Amniotic epithelial cell (primary cell): Measurements from ENCODE around the gene WNK1.
"Not testable (repeated sequence)": the region's sequence is repeated elsewhere in the genome, so short reads cannot be mapped to it uniquely, and the experiment has no call there.

Experiments used
- DNase-seq: peaks from one replicate; pipeline ENCODE4 v3.0.0-alpha.2; 2010; ENCODE audit warnings: low read depth

WNK1 gene

DNA sequence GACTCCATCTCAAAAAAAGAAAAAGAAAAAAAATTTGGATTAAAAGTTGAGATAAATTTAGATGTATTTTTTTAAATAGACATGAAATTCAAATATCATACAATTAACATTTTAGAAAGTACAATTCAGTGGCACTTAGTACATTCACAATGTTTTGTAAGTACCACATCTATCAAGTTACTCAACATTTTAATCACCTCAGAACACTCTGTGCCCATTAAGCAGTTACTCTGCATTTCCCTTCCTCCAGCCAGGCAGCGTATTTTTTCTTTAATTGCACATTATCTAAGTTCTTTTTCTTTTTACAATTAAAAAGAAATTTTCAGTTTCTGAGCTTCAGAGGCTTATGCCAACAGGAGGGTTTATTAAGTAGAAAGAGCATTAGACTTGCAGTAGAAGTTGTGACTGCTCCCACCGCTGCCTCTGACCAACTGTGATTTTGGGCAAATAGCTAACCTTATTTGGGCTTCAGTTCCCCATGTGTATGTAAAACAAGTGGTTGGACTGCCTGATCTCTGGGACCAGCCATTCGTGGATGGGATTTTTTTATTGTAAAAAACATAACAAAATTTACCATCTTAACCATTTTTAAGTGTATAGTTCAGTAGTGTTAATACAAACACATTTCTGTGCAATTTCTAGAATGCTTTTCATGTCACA, 65.7 kb downstream of the WNK1 start:
- DNase-seq: peak; percentile 66

DNA sequence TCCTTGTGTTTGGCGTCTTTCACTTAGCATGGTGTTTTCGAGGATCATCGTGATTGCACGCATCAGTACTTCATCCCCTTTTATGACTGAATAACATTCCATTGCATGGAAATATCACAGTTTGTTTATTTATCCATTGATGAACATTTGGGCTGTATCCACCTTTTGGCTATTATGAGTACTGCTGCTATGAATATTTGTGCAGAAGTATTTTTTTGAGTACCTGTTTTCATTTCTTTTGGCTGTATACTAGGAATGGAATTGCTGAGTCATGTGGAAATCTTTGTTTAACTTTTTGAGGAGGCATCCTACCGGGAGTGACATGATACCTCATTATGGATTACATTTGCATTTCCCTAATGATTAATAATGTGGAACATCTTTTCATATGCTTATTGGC, 66.4 kb downstream of the WNK1 start:
- no peak for DNase-seq

DNA sequence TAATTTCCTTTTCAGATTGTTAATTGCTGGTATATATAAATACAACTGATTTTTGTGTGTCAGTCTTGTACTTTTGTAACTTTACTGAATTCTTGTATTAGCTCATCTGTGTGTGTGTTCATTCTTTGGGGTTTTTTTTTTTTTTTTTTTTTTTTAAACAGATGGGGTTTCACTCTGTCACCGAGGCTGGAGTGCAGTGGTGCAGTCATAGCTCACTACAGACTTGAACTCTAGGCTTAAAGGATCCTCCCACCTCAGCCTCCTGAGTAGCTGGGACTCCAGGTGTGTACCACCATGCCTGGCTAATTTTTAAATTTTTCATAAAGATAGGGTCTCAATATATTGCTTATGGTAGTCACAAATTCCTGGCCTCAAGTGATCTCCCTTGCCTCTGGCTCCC, 68.0 kb downstream of the WNK1 start:
- no peak for DNase-seq

DNA sequence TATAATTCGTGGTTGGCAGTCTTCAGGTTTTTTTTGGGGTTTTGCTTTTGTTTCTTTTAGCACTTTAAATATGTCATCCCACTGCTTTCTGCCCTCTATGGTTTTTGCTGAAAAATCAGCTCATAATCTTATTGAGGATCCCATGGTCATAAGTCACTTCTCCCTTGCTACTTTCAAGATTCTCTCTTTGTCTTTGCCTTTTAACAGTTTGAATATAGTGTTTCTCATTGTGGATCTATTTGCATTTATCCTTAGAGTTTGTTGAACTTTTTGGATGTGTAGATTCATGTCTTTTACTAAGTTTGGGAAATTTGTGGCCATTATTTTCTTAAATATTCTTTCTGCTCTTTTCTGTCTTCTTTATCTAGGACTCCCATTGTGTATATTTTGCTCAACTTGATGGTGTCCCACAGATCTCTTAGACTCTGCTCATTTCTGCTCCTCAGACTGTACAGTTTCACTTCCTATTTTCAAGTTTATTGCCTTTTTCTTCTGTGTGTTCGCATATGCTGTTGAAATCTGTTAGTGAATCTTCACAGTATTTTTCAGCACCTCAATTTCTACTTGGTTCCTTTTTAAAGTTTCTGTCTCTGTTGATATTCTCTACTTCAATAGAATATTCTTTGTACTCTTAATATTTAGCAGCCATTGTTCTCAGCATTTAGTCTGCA, 70.8 kb downstream of the WNK1 start:
- DNase-seq: no peak

DNA sequence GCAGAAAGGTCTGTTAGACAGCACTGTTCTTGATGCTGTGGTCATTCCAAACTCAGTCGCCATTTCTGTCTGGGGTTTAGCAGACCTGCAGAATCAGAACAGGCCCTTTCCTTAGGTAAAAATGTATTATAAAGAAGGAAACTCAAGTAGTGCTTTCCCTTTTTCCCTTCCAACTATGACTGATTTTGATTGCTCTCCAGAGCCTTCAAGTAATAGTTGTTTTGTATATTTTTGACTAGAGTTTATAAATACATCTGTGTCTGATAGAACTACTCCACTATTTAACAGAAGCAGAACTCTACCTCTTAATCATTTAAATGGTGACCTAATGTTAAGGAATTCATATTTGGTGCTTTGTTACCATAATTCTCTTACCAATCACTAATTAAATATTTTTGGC, 74.0 kb downstream of the WNK1 start:
- DNase-seq: no peak

DNA sequence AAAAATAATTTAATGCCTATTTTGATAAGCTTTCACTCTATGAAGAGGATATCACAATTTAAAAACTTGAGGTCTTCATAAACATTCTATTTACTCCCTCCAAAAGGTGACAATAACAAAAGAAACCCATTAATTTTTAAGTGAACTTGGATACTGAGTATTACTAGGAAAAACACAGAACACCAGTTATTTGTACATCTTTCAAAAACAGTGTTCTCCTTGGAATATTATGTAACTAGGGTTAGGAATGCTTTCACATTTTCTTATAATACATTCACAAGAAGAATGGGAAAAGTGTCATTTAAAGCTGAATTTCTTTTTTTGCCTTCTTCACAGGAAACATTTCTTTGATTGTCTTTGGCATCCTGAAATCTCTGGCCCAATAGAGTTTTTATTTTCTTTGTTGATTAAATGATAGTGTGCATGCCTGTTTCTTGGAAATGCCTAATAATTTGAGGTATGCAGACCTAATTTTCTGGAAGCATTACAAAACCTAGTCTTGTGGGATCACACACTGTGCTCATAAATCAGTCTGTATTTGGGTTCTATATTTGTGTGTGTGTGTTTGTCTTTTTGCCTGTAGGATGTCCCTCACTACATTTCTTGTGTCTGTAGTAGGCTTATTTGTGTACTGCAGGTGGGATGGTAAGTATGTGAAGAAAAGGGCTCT, 76.5 kb downstream of the WNK1 start:
- DNase-seq: peak; percentile 43

DNA sequence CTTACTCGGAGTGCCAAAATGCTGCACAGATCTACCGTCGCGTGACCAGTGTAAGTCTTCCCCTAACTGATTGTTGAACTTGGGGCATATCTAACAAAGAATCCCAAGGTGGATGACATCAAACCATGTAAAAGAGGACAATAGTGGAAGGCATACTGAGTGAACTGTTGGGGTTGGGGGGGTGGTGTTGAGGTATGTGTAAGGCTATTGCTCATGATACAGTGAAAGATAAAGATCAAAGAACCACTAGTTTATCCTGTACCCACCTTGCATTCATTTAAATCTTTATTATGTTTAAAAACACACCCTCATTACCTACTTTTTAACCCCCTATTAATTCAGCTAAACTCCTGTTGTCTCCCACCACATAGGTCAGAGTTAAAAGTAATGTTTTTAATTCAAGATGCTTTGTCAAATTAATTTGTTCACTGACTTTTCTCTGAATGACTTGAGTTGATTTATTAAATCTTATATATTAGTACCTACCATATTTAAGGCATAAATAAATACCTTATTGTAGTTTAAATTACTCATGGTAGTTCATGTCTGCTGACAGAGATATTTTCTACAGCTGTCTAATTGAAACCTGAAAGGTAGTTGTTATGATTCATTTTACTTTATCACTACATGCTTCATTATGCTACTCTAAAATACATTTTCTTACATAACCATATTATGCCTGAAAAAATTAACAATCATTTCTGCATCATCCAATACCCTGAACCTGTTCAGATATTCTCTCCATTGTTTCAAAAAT, 77.9 kb downstream of the WNK1 start:
- no peak for DNase-seq

DNA sequence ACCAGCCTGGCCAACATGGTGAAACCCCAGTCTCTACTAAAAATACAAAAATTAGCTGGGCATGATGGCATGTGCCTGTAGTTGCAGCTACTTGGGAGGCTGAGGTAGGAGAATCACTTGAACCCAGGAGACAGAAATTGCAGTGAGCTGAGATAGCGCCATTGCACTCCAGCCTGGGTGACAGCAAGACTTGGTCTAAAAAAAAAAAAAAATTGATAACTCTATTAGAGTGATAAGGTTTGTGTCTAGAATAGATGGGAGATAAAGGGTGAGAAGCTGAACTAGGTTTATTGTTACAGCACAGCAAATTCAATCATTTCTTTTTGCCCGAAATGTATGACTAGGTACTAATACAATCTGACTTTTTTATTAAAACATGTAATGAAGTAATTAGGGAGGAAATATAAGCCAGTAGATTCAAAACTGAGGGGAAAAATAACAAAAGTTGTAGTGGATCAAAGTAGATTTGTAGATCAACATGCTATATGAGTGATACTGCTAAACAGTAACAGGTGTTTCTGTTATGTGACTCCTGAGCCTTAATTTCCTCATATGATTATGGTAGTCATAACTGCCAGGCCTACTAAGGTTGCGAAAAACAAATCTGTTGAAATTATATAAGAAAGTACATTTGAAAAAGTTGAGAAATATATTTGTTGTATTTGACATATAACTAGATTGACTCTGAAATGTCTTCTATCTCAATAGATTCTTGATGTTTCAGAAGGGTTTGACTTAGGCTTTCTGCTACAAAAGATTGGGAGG, 83.6 kb downstream of the WNK1 start:
- peak; percentile 45 for DNase-seq

DNA sequence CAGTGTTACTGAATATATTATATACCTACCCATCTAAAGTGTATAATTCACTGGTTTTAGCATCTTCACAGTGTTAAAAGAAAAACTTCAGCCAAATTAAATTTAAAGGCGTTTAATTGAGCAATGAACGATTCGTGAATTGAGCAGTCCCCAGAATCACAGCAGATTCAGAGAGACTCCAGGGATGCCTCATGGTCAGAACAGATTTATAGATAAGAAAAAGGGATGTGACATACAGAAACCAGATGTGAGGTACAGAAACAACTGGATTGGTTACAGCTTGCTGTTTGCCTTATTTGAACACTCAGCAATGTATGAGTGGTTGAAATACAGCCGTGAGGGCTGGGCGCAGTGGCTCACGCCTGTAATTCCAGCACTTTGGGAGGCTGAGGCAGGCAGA, 84.6 kb downstream of the WNK1 start:
- no peak for DNase-seq

DNA sequence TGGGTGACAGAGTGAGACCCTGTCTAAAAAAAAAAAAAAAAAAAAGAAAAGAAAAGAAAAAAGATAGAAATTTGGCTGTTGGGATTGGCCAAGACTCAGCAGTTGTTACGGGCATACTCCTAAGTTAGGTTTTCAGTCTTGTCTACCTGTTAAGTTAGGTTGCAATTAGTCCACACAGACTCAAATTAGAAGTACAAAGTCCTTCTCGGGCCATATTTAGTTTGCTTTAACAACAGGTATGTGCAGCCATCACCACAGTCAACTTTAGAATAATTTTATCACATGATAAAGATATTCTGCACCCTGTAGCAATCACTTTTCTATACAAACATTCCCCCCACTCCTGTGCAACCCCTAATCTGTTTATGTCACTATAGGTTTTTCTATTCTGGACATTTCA, 85.2 kb downstream of the WNK1 start:
- no peak for DNase-seq

DNA sequence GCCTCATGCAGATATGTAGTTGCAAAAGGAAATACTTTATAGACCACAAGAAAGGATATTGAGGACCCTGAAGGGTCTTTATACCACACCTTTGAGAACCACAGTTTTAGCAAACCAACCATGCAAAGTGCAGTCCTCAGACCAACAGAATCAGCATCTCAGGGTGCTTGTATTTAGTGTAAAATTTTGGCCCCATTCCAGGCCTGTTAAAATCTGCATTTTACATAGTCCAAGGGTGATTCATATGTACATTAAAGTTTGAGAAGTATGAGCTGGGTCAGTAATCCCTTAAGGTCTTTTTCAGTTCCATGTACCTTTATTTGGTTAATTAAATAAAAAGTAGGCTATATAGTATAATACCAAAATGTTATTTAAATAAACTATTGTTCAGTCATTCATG, 91.2 kb downstream of the WNK1 start:
- no peak for DNase-seq

DNA sequence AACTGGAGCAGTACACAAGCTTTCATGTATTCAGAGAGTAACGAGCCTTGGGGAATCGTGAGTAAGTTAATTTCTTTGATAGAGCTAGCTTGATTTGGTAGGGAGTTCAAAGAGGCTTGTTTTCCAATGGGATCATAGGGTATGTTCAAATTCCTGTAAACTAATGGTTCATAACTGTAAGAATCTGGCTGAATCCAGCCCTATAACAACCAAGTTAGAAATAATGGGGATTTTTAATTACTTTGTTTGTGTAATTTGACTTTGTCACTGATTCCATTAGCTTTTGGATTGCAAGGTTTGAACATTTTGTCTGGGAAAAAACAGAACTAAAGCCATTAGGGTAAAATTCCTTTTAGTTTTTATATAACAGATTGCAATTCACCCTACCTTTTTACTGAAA, 94.0 kb downstream of the WNK1 start:
- no peak for DNase-seq

DNA sequence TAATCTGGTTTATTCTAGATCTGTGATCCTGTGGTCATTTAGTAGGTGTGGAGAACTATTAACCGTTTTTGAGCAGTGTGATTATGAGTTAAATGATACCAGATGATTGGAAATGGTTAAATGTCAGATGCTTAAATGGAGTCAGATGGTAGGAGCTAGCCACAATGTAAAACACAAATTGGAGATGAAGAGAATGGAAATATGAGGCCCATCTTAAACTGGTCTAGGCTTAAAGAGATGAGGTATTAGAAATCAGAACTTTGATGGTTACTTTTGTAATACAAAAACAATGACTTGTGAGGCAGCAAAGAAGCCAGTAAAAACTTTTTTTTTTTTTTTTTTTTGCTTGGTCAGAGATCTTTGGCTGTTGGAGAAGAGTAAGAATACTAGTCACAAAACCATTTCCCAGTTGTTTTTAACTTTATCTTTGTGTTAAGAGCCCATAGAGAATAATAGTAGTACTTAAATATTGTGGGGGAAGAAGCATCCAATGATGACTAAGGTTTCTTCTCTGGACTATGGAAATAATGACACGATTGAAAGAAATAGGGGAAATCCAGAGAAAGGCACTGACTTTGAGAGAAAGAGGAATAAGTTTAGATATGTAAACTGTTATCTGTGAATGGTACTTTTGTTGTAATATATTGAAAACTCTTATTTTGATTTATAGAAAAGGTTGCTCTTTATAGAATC, 95.9 kb downstream of the WNK1 start:
- no peak for DNase-seq

DNA sequence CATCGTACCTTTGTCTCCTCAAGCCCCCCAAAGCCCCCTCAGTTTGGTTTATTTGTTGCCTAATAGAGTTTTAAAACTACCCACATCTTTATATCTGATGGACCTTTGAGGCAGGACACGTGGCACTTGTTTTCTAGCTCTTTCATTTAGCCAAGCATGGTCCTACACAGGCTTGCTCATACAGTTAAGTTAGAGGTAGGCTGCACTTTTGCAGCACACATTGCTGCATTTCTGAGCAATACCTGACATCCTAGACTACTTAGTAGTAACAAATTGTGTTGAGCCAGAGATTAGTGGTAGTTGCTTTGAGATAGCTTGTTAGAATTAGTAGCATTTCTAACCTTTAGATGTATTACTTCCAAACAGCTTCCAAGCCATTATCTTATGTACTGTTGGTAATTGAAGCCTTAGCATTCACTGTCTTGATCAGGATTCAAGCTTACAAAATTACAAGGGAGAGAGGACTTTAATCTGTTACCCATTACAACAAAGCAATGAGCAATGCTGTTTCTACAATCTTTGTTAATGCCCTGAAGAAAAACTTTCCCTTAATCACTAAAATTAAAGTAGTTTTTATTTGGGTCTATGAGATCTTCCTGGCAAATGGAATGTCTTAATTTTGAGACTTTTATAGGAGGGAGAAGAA, 96.6 kb downstream of the WNK1 start:
- DNase-seq: no peak

DNA sequence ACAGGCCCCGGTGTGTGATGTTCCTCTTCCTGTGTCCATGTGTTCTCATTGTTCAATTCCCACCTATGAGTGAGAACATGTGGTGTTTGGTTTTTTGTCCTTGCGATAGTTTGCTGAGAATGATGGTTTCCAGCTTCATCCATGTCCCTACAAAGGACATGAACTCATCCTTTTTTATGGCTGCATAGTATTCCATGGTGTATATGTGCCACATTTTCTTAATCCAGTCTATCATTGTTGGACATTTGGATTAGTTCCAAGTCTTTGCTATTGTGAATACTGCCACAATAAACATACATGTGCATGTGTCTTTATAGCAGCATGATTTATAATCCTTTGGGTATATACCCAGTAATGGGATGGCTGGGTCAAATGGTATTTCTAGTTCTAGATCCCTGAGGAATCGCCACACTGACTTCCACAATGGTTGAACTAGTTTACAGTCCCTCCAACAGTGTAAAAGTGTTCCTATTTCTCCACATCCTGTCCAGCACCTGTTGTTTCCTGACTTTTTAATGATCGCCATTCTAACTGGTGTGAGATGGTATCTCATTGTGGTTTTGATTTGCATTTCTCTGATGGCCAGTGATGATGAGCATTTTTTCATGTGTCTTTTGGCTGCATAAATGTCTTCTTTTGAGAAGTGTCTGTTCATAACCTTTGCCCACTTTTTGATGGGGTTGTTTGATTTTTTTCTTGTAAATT, 97.5 kb downstream of the WNK1 start:
- not testable (repeated sequence) for DNase-seq

DNA sequence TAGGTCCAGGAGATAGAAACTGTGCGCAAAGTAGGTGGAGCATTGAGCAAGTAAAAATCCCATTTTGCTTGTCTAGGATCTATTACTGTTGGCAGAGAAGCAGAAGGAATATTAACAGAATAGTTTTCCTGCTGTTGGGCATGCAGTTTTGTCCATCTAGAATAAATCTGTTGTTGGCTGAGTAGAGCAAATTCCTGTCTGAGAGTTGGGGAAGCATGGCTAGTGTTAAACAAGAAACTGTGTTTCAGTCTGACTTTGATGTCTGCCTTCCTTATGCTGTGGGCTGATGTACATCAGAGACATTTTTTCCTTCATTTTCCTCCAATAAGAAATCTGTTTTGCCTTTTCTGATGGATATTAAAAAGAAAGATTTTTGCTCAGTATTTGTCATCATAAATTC, 99.0 kb downstream of the WNK1 start:
- DNase-seq: peak; percentile 44

DNA sequence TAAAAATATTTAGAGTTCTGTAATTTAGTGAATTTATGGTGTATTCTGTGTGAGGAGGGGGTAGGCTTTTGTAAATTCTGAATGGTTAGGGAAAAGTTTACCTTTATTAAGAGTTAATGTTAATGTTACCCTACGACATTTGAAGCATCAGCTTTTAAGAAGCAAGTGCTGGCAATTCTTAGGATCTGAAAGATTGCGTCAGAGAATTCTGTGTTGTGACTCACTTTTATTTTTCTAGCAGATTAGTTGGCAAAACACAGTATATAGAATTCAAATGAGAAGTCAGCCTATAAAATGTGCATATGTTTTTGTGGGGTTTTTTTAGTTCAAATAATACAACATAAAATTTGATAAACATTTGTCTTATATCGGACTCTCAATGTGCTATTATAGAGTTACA, 99.5 kb downstream of the WNK1 start:
- peak; percentile 82 for DNase-seq

DNA sequence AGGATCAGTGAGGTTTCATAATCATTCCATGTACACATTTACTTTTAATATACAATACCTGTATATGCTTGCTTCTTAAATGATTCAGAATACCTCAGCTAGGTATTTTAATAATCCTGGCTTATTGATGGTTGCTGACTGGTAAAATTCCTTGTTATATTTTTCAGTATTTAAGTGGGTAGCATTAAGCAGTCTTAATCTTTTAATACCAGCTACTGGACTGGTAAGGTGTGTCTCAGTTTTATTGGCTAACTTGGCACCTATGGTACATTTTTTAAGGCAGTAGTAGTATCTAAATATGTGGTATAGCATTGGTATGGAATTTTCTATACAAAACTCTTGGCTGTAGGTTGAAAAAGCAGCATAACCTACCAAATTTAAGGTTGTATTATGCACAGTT, 100.5 kb downstream of the WNK1 start:
- DNase-seq: no peak

DNA sequence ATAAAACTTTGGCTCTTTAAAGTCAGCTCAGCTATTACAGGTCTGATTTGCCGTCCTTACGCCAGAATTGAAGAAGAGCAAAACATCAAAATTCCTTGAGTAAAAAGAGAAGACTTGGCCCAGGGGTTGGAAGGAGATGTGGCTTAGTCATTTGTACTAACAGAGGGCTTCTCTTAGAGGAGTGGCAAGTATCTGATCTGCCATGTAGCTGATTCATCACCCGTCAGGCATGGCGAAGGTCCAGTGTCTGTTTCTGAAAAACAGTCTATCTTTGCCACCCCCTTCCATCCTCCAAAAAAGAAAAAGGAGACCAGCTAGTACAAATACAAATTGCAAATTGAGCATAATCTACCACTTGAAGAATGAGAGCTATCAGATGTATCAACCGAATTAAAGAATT, 105.2 kb downstream of the WNK1 start:
- DNase-seq: peak; percentile 82

DNA sequence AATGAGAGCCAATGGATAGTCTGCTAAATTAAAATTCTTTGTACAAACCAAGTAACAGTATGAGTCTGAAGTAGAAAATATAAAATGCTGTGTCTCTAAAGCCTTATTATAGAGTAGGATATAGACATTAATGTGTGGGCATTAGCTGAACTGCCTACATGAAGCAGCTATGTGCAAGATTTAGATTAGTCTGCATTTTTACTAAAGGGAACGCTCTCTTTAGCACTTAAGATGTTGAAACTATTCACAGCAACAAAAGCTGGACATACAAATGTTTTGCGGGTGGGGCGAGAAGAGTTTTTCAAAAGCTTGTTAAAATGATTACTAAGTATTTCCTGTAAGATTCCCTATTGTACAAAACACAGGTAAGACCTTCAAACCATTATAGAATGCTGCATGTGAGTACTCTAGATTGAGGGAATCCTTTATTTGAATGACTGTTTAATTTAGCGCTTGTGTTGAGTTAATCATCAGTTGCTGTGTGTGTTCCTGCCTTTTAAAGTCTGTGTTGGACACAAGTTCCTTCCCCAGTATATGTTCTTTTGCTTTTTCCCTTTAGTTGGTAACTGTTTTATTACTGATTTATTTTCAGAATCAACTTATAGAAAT, 110.0 kb downstream of the WNK1 start:
- no peak for DNase-seq
